ENCODE data around the gene ATP2C2.
"Not testable (repeated sequence)": the region's sequence is repeated elsewhere in the genome, so short reads cannot be mapped to it uniquely, and the experiment has no call there.

DNA sequence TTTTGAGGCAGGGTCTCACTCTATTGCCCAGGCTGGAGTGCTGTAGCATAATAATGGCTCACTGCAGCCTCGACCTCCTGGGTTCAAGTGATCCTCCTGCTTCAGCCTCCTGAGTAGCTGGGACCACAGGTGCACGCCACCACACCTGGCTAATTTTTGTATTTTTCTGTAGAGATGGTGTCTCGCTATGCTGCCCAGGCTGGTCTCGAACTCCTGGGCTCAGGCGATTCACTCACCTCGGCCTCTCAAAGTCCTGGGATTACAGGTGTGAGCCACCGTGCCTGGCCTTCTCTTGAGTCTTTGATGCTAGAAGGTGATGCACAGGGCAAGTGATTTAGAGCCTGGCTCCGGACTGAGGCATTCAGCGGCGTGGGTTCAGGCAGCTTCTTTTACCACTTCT is 24.5 kb upstream of the ATP2C2 start:
- TF ChIP-seq, protein P1, sequence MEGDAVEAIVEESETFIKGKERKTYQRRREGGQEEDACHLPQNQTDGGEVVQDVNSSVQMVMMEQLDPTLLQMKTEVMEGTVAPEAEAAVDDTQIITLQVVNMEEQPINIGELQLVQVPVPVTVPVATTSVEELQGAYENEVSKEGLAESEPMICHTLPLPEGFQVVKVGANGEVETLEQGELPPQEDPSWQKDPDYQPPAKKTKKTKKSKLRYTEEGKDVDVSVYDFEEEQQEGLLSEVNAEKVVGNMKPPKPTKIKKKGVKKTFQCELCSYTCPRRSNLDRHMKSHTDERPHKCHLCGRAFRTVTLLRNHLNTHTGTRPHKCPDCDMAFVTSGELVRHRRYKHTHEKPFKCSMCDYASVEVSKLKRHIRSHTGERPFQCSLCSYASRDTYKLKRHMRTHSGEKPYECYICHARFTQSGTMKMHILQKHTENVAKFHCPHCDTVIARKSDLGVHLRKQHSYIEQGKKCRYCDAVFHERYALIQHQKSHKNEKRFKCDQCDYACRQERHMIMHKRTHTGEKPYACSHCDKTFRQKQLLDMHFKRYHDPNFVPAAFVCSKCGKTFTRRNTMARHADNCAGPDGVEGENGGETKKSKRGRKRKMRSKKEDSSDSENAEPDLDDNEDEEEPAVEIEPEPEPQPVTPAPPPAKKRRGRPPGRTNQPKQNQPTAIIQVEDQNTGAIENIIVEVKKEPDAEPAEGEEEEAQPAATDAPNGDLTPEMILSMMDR (IDR thresholded peaks at IDR 0.05): not testable (repeated sequence)
- TF ChIP-seq POLR2A (IDR thresholded peaks at IDR 0.05): not testable (repeated sequence)
